CD4-positive, alpha-beta T cell treated with Interleukin-17A for 1 hour (primary cell): ENCODE results near the gene AUTS2.

Experiments used
- DNase-seq: peaks from one replicate; pipeline ENCODE4 v3.0.0-alpha.2; 2020

Gene AUTS2

DNA sequence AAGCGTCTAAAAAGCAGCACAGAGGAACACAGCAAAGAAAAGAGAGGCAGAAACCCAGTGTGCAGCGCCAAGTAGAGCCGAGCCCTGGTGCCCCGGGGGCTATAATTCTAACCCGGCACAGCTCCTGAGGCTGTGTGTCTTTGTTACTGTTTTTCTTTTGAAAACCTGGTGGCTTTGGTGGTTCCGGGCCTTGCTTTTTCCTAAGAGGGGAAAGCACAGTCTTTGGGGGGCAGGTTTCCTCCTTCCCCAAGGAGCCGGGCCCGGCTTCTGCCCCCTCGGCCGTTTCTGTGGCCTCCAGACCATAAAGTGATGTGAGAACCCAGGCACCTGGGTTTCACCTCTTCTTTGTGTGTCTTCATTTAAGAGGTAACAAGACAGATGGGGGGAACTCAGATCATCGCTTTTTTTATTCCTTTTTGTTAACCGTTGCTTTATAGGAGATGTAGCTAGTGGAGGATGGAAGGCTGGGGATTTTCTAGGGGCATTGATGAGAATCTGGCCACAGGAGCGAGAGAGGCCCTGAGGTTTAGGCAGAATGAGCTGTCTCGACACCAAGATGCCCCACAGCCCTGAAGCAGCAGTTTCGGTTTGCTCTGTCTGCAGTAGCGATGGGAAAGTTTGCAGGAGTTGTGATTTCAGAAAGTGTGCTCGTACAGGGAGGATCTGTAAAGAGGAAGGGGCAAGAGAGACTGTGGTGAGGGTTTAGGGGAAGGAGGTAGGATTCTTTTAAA is 1165.9 kb downstream of the AUTS2 start:
- peak; percentile 44 for DNase-seq

DNA sequence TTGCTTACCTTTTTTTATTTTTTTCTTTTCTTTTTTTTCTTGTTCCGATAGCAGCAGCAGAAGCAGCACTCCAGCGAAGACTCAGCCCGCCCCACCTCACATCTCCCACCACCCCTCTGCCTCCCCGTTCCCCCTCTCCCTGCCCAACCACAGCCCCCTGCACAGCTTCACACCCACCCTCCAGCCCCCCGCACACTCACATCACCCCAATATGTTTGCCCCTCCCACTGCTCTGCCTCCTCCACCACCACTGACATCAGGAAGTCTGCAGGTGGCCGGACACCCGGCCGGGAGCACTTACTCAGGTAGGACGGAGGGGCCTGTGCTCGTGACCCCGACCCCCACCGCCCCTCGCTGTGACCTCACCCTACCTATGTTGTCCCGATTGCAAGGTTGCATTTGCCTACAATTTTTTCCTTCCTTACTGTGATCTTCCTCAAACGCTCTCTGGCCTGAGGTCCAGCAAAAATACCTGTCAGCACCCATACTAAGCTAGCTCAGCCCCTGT is 1166.5 kb downstream of the AUTS2 start:
- DNase-seq = no peak

DNA sequence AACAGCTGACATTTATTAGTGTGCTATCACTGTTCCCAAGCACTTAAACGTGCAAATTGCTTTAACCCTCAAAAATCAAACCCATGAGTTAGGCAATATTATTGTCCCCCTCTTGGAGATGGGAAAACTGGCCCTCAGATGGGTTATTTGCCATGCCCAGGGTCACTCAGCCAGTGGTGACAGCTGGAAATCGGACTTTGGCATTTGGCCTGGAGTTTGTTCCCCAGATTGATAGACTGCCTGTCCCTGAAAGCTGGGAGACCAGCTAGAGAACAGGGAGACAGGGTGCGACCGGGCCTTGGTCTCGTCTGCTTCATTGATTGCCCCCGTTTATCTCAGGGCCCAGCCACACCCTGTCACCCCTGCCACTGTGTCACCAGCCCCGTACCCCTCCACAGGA is 1167.4 kb downstream of the AUTS2 start:
- no peak for DNase-seq

DNA sequence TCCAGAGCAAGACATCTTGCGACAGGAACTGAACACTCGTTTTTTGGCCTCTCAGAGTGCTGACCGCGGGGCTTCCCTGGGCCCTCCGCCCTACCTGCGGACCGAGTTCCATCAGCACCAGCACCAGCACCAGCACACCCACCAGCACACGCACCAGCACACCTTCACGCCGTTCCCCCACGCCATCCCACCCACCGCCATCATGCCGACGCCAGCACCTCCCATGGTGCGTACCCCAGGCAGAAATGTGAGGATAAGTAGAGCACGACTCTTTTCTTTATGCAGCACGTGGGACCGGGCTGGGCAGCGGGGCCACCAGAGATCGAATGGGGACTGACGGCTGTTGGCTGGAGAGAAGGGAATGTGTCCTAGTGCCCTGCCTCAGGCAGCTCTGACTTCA is 1167.8 kb downstream of the AUTS2 start:
- DNase-seq = no peak

DNA sequence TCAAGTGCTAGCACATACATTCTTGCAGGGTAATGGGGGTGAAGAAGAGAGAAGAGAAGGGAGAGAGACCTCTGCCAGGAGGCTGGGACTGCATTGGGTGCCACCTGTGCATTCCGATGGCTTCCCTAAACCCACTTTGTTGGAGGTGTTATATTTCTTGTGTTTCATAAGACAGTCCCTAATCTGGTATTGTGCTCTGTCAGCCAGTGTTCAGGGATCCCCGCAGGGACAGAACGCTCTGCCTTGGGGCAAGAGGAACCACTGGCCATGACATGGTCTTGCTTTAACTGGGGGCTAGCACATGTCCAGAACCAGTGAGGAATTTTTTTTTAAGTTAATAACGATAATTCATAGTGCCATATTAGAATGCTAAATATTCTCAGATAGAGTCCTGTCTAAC is 1168.4 kb downstream of the AUTS2 start:
- no peak for DNase-seq

DNA sequence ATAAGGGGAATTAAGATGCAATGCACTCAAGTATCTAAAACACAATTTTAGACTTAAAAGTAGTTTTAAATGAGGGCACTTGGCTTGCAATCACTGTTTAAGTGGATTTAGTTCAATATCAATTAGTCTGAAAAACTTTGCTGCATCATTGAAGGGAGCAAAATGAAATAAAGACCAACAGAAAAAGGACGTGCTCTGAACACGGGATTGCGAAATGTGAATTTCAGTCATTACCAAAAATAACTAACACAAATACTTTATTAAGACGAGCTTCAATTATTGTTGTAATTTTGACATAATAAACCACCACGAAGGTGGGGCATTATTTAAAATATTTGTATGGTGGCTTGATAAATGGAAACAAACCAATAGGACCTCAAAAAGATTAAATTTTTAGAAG is 1171.9 kb downstream of the AUTS2 start:
- no peak for DNase-seq

DNA sequence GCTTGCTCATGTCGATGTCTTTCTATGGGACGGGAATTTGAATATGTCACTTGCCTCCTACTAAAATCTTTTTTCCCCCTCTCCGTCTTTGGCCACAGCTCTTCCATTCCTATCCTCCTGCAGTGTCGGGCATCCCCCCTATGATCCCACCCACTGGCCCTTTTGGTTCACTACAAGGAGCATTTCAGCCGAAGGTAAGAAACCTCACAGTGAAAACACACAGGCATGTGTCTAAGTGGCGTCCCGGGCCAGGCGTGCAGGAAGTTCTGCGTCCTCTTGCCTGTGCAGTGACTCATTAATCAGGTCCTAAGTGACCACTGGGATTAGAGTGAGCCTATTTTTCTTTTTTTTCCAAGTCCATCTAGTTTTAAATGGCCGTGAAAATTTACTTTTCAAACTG is 1173.2 kb downstream of the AUTS2 start:
- no peak for DNase-seq

DNA sequence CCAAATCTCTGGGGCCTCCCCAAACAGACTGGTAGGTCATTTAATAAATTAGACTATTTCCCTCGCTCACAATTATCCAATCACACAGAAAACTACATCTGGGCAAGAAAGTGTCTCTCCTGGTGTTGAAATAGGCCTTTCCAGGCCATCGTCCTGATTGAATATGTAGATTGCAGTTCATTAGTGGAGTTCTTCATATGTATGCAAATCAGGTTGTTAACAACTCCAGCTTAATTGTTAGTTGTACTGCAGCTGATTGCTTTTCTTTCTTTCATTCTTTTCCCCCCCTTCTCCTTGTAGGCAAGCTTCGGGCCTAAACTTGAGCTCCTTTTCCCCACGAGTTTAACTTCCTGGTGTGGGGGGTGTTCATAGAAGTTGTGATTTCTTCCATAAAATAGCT is 1174.6 kb downstream of the AUTS2 start:
- DNase-seq = no peak

DNA sequence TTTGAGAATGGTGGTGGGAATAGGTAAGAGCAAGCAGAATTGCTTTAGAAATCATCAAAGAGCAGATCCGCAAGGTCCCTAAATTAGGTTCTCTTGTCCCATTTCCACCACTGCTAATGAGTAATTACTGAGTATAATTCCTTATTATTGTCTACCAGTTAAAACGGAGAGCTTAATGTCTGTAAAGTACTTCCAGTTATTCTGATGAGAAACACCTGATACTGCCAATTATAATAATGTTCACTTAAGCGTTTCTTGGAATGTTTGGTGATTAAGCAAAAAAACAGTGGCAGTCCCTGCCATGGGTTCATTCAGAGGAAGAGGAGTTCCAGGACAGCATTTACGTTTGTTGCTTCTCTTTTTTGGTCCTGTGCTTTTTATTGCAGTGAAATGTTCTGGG is 1175.1 kb downstream of the AUTS2 start:
- DNase-seq = no peak

DNA sequence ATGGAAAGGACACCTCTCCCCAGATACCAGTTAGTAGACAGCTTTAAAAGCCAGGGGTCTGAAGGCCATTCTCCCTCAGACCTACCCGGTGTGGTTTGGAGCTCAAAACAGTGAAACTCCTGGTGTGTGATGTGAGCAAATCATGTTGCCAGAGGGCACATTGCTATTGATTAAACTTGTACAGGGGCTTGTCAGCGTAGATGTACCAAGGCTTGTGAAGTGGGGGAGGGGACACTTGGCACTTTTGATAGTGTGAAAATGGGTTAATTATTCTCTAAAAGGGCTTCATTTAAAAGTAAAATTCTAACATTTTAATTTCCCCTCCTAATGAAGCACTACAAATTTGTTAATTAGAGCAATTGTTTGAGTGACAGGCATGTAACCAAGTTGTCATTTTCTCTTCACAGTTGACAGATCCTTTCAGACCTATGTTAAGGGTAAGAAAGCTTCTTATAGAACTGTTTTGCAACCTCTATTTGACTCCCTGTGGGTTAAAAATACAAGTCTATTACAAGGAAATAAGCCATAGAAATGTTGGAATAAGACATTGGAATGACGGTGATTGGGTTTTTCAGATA is 1176.8 kb downstream of the AUTS2 start:
- no peak for DNase-seq

DNA sequence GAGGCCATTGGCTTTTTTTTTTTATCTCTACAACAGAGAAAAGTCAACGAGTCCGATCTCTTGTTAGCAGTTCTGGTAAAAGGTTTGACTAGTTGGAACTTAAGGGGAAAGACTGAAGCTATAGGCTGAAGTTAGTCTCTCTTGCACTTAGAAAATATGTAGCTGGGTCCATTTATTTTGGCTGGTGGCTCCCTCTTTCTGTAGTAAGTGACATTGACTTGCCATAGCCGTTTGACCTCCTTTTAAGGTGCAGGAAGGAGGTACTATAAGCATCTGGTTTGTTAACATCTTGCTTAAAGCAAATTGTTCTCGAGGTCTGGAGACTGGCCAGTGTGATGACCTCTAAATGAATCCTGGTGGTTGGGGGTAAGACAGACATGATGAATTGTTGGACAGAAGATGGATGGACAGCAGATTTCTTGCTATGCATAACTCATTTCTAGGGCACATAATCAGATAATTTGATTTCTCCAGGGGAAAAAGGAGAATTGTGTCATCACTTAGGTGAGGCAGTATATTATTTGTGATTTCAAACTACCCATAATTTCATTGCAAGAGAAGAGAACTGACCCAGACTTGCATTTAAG is 1177.4 kb downstream of the AUTS2 start:
- DNase-seq = peak; percentile 29

DNA sequence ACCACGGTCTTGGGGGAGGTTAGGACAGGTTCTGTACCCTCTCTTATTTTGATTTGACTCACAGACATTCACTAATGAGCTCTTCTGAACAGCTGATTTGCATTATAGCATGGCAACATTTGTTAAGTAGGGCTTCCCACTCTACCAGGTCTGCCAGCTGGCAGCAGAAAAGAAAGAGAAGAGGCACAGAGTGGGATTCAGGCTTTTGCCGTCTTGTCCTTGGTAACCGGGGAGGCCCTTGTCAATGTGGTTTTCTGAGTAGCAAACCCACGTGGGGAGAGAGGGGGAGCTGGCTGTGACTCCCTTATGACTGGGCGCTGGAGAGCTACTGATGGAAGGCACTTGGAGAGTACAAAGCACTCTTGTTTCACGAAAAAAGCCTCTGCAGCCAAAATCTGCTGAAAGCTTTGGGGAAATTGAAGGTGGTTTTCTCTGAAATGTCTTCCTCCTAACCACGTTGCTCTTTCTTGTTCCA is 1178.4 kb downstream of the AUTS2 start:
- peak; percentile 28 for DNase-seq

DNA sequence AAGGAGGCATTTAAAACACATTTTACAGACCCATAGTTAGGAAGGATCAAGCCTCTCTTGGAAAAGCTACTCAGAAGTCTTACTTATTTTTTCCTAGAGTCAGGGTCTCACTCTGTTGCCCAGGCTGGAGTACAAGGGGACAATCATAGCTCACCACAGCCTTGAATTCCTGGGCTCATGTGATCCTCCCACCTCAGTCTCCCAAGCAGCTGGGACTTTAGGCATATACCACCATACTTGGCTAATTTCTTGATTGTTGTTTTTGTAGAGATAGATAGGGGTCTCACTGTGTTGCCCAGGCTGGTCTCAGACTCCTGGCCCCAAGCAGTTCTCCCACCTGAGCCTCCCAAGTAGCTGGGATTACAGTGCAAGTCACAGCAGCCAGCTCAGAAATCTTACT is 1179.0 kb downstream of the AUTS2 start:
- DNase-seq = no peak

DNA sequence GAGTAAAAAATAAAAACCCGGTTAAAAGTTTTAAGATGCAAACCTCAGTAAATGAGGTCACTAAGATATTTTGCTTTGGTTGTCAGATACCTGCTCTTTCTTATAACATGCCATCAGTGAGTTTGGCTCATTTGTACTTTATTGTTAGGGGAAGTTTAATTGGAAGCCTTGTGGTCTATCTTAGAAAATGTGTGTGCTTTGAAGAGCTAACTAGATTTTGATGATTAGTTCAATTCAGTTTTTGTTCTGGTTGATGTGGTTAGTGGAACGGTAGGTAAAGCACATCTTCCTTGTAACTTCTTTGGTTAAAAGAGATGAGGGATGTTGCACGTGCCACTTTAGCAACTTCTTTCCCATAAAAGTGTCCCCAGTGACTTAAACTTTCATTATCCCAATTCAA is 1180.3 kb downstream of the AUTS2 start:
- DNase-seq = peak; percentile 52

DNA sequence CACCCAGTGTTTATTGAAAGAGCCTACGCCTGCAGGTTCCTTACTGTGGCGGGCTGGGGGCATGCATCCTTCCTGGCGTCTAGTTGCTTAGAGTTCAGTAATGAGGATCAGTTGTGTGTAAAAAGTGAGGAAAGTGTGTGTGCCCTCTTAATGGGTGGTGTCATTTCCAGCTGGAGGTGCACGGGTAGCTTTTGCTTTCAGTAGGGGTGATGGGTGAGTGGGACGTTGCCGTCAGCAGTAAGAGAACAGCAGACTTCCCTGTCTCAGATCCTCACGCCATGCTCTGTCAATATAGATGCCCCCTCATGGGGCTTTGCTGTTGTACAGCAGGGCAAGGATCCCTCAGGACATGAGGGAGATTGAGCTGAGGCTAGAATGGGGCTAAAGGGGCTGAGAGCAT is 1181.0 kb downstream of the AUTS2 start:
- DNase-seq = peak; percentile 29

DNA sequence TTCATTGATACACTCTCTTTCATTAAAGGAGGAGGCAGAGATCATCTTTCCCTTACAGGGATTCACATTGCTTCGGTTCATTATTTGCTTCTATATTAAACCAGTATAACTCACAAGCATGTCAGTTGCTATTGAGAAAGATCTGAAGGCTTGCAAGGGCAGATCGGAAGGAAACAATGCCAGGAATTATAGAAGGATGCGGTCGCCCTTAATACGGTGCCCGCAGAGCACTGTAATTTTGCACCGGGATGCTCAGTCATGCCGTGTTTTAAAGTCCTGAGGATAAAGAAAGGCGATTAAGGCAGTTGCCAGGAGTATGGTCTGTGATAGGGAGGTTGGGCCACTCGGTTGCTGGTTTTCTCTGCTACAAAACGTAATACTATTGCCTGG is 1183.6 kb downstream of the AUTS2 start:
- DNase-seq = no peak

DNA sequence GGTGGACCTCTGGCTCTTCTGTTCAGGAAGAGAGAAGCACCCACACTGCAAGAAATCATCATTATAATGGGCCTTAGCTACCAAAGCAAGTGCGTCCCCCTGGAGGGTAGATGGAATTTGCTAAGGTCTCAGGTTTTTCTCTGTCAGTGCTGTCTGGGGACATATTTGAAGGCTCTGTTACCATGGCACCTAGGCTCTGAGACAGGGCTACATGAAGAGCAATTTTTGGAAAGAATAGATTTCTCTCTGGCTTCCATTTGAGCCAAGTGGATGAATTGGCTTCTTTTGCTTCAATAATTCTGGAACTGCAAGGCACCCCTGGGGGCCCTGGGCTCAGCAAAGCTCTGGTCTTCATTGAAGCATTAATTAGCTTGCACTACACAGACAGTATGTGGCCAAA is 1184.5 kb downstream of the AUTS2 start:
- DNase-seq = no peak

DNA sequence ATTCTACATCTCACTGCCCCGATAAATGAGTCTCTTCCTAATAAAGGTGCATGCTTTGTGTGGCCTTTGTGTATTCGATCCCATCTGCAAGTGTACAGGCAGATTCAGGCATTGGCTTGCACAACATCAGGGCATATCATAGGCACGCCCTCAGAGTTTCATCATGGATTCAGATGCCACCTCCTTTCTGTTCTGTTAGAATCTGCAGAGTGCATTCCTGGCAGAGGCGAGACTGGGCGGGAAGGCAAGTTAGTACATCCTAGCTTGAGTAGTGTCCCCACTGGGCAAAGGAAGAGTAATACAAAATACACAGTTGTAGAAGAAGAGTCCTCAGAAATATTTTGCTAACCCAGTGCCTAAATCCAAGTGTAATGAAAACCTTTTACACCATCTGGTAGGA is 1187.2 kb downstream of the AUTS2 start:
- no peak for DNase-seq

DNA sequence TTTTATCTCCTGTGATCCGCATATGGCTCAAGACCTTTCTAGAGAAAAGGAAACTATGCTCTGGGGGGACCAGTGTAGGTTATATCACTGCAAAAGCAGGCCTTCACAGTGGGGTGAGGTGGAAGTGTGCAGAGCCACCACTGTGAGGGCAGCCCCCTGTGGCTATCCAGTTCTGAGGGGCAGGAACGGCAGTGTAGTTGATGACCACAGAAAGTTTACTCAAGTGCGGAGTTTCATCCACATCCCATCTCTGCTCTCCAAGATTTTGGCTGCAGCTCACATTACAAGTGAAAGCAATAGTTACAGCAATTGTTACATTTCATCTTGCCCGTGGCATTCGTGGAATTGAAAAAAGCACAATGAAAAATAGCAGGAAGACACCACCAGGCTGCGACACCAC is 1187.8 kb downstream of the AUTS2 start:
- DNase-seq = no peak

DNA sequence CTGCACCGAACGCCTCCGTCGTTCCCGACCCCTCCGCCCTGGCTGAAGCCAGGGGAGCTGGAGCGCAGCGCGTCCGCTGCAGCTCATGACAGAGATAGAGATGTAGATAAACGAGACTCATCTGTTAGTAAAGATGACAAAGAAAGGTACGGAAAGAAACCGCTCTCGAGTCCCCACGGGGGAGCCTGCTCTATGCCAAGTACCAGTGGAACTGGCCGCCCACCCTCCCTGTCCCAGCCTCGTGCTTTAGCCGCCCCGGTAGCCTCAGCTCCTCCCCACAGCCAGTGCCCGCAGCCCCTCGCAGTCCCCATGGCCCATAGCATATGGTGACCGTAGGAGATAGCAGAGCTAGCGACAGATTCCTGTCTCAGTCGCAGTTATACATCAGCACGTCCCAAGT is 1189.0 kb downstream of the AUTS2 start:
- DNase-seq = no peak

DNA sequence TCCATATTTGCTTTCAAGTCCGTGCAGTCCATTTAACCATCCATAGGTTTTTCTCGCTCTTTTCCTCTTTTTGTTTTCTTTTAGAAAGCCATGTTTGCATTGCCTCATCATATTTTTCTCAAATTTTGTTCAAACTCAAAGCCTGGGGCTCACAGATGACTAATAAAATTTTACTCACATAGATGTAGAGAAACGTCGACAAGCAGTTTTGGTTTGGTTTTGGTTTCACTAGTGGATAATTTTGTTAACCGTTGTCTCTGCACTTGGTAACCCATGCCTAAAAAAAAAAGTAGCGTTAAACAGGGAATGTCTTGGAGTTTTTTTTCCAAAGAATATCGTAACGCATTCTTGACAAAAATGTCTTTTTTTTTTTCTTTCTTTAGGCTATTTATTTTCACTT is 1189.5 kb downstream of the AUTS2 start:
- peak; percentile 24 for DNase-seq

DNA sequence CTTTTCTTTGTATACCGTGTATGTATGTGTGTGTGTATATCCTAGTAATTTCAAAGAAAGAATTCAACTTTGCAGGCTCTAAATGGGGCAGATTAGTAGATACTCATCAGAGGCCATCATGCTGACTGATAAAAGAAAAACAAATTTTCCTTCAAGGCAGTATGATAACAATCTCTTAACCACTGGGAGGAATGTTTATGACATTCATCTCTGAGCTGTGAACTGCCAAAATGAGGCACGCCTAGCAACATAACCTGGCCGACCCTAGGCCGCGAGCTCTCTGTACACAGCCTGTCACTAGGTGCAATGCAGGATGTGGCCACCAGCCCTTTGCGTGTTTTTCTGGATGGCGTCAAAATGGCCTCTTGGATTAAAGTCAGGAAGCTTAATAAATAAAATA is 1190.0 kb downstream of the AUTS2 start:
- peak; percentile 72 for DNase-seq

DNA sequence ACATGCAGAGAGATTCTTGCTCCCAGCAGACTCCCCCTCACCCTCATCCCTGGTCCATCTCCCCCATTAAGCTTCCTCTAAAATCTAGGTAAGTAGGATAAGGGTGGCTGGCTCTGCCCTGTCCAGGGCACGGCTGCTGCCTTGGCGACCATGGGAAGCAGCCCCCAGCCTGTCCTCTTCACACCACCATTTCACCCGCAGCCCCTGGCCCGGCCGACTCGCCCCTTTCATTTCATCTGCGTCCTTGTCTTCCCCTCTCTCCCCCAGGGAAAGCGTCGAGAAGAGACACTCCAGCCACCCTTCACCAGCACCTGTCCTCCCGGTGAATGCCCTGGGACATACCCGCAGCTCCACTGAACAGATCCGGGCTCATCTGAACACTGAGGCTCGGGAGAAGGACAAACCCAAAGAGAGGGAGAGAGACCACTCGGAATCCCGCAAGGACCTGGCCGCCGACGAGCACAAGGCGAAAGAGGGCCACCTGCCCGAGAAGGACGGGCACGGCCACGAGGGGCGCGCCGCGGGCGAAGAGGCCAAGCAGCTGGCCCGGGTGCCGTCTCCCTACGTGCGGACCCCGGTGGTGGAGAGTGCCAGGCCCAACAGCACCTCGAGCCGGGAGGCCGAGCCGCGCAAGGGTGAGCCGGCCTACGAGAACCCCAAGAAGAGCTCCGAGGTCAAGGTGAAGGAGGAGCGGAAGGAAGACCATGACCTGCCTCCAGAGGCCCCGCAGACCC is 1191.4 kb downstream of the AUTS2 start:
- DNase-seq = no peak
